WTC11 (cell line): ENCODE measurements around the gene SLC5A10. TPM values are rescaled to one million over a fixed set of nuclear protein-coding genes. Genes with fewer than 3 reads are reported as not detected.
"Not testable (repeated sequence)": the region's sequence is repeated elsewhere in the genome, so short reads cannot be mapped to it uniquely, and the experiment has no call there.

Experiments used
- ATAC-seq: fragments of 200-7000 bp; cut with Tn5 transposase; 2 replicates; pipeline ENCODE4 v1.10.0; 2021; ENCODE audit warnings: mild to moderate bottlenecking, moderate library complexity
- CTCF ChIA-PET: fragments of 300-600 bp; sonication (Branson Sonifier 250); formaldehyde crosslinking; loops from one replicate; lab custom pipeline; 2021; ENCODE audit warnings: antibody characterized with exemption; lab: Charles Lee
- POLR2A ChIA-PET: fragments of 350-600 bp; sonication (Branson Sonifier 250); formaldehyde crosslinking; loops from one replicate; lab custom pipeline; 2021; ENCODE audit warnings: antibody characterized with exemption; lab: Charles Lee
- DNase-seq: peaks from one replicate; pipeline ENCODE4 v3.0.0; 2021; ENCODE audit warnings: low spot score
- H3K27ac Mint-ChIP-seq: 2 replicates; pipeline ENCODE4 v1.8.0; 2021; ENCODE audit warnings: mixed read lengths
- H3K27me3 Mint-ChIP-seq: 2 replicates; pipeline ENCODE4 v1.8.0; 2021; ENCODE audit warnings: low read depth, mild to moderate bottlenecking, moderate library complexity, mixed read lengths
- H3K36me3 Mint-ChIP-seq: 2 replicates; pipeline ENCODE4 v1.8.0; 2021; ENCODE audit warnings: mixed read lengths
- H3K4me1 Mint-ChIP-seq: 2 replicates; pipeline ENCODE4 v1.8.0; 2022; ENCODE audit warnings: mixed read lengths
- H3K4me3 Mint-ChIP-seq: 2 replicates; pipeline ENCODE4 v1.8.0; 2021; ENCODE audit warnings: mild to moderate bottlenecking, moderate library complexity, mixed read lengths
- H3K9me3 Mint-ChIP-seq: 2 replicates; pipeline ENCODE4 v1.8.0; 2021; ENCODE audit warnings: mixed read lengths
- E2F5 ChIP-seq: sonication (generic); formaldehyde crosslinking; IDR thresholded peaks from 2 replicates; pipeline ENCODE4 v1.8.1; 2022; ENCODE audit warnings: mild to moderate bottlenecking, moderate library complexity, missing genetic modification reagents
- FOXP1 ChIP-seq: sonication (generic); formaldehyde crosslinking; IDR thresholded peaks from 2 replicates; pipeline ENCODE4 v1.8.0; 2022; ENCODE audit warnings: missing genetic modification reagents, mild to moderate bottlenecking, moderate library complexity, borderline replicate concordance
- RORB ChIP-seq: fragments of 250-450 bp; sonication (Bioruptor Pico); IDR thresholded peaks from 2 replicates; pipeline ENCODE4 v1.9.0; 2021; ENCODE audit warnings: mild to moderate bottlenecking
- TEAD1 ChIP-seq: sonication (generic); formaldehyde crosslinking; IDR thresholded peaks from 2 replicates; pipeline ENCODE4 v1.8.0; 2022; ENCODE audit warnings: mild to moderate bottlenecking, missing genetic modification reagents
- total RNA-seq: library from RNA; stranded (reverse); gene quantifications from 3 replicates; pipeline ENCODE4 v1.2.3, GENCODE V29; 2021

The SLC5A10 gene
- total RNA-seq, 1 experiment from 2014 or later, result not detected

- TF ChIP-seq TEAD1 (CRISPR knock-in tag), result 0 out of 2 replicates have a peak, but pooled peaks have one; percentile 29
- 0 out of 2 replicates have a peak, but pooled peaks have one; percentile 31 for TF ChIP-seq E2F5
- TF ChIP-seq RORB (CRISPR knock-in tag), result peak; percentile 83; the same call in 1 of the 2 replicates
- TF ChIP-seq FOXP1, result 0 out of 2 replicates have a peak, but pooled peaks have one; percentile 21
- POLR2A ChIA-PET, H3K36me3 Mint-ChIP-seq, H3K27me3 Mint-ChIP-seq, H3K4me1 Mint-ChIP-seq, CTCF ChIA-PET, H3K9me3 Mint-ChIP-seq: not testable (repeated sequence)
- H3K4me3 Mint-ChIP-seq, result peak overlapping the region; percentile 49
- DNase-seq (peak; percentile 88), ATAC-seq (peak; percentile 32)
- H3K27ac Mint-ChIP-seq, result peak overlapping the region; percentile 83; the same call in 1 of the 2 replicates
Observed at GRCh38 chr17:19063326-19063956, 111.5 kb downstream of the SLC5A10 start.

DNA sequence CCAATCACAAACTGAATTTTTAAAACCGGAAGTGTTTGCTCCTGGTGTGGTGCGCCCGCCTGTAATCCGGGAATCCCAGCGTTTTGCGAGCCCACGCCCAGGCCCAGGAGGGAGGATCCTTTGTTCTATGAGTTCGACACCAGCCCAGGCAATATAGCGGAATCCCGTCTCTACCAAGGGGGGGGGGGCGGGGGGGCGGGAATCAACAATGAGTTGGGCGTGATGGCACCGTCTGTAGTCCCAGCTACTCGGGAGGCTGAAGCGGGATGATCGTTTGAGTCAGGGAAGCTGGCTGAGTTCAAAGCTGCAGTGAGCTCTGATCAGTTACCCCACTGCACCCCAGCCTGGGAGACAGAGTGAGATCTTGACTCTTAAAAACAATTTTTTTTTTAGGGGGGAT is 112.4 kb downstream of the SLC5A10 start:
- H3K4me3 Mint-ChIP-seq, DNase-seq: not testable (repeated sequence)

DNA sequence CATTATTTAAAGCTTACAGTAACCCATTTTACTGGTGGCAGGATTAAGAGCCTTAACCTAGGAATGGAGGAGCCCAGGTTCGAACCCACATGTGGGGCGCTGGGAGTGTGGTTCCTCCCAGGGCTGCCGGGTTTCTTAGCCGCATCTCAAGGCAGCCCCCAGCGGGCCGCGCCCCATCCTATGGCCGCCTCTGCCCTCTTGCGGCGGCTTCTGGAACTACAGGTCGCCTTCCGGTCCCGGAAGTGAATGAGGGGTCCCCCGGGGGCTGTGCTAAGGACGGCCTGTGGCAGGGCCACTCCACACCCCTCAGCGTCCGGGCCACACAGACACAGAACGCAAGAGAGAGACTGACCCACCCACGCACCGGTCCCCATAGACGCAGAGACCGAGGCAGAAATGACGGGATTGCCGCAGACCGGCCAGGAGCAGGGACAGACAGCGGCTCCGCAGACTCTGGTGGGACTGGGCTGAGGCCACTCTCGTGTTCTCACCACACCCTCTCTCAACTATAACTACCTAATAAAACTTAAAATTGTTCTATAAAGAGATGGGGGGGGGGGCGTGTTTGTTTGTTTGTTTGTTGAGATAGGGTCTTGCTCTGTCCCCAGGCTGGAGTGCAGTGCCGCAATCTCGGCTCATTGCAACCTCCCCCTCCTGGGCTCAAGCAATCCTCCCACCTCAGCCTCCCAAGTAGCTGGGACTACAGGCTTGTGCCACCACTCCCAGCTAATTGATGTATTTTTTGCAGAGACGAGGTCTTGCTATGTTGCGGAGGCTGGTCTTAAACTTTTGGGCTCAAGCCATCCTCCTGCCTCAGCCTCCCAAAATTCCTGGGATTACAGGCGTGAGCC is 118.6 kb downstream of the SLC5A10 start:
- CTCF ChIA-PET, DNase-seq, POLR2A ChIA-PET, H3K9me3 Mint-ChIP-seq, H3K4me1 Mint-ChIP-seq, H3K4me3 Mint-ChIP-seq, H3K36me3 Mint-ChIP-seq, H3K27ac Mint-ChIP-seq, H3K27me3 Mint-ChIP-seq: not testable (repeated sequence)
- ATAC-seq, result peak; percentile 93

More for the DNA sequence above, 112.4 kb downstream of the SLC5A10 start:
- ATAC-seq, H3K27me3 Mint-ChIP-seq, H3K27ac Mint-ChIP-seq, H3K4me1 Mint-ChIP-seq, CTCF ChIA-PET, H3K9me3 Mint-ChIP-seq, POLR2A ChIA-PET, H3K36me3 Mint-ChIP-seq: not testable (repeated sequence)

Other genes starting within 250 kb of the SLC5A10 start
- not detected in 3 replicates for gene FBXW10, start 208.1 kb upstream of the SLC5A10 start, total RNA-seq
- 21.3 to 25.1 TPM (median 21.7 TPM) in 3 replicates for gene TVP23B, start 171.0 kb upstream of the SLC5A10 start, total RNA-seq
- 47.0 to 51.4 TPM (median 50.9 TPM) in 3 replicates for gene PRPSAP2, start 94.0 kb upstream of the SLC5A10 start, total RNA-seq
- 26.6 to 31.4 TPM (median 27.7 TPM) in 3 replicates for gene FAM83G, start 52.6 kb downstream of the SLC5A10 start, total RNA-seq
- 0.50 to 0.59 TPM (median 0.55 TPM) in 3 replicates for gene GRAP, start 94.8 kb downstream of the SLC5A10 start, total RNA-seq
- gene GRAPL, start 175.4 kb downstream of the SLC5A10 start, total RNA-seq, result 0.50 to 0.60 TPM (median 0.55 TPM) in 3 replicates